Stomach smooth muscle (tissue), 2 donors: ENCODE results near the gene OR51A7.
"Not testable (repeated sequence)": the region's sequence is repeated elsewhere in the genome, so short reads cannot be mapped to it uniquely, and the experiment has no call there.

Source experiments
- H3K27ac ChIP-seq: one replicate; pipeline ENCODE4 v1.7.0; 2013; ENCODE audit warnings: mild to moderate bottlenecking, low read length, inconsistent platforms
- H3K27me3 ChIP-seq, 2 donors: one replicate each; pipeline ENCODE4 v1.7.0; 2013; ENCODE audit warnings: low read length in 2 of 2; ENCODE audit not compliant: insufficient read depth in 2 of 2, control insufficient read depth in 1 of 2
- H3K36me3 ChIP-seq, 2 donors: one replicate each; pipeline ENCODE4 v1.7.0; 2013; ENCODE audit warnings: low read length in 2 of 2; ENCODE audit not compliant: control insufficient read depth in 2 of 2, insufficient read depth in 2 of 2
- H3K4me1 ChIP-seq: one replicate; pipeline ENCODE4 v1.7.0; 2013; ENCODE audit warnings: low read length; ENCODE audit not compliant: control insufficient read depth, insufficient read depth
- H3K4me3 ChIP-seq, 2 donors: one replicate each; pipeline ENCODE4 v1.7.0; 2013; ENCODE audit warnings: low read length in 2 of 2
- H3K9ac ChIP-seq, 2 donors: one replicate each; pipeline ENCODE4 v1.7.0; 2013; ENCODE audit warnings: low read length in 2 of 2, mild to moderate bottlenecking in 1 of 2
- H3K9me3 ChIP-seq, 2 donors: one replicate each; pipeline ENCODE4 v1.7.0; 2013; ENCODE audit warnings: low read length in 2 of 2; ENCODE audit not compliant: control insufficient read depth in 2 of 2
- donor health status: healthy.
- donor health status: Pancreatic carcinoma.

OR51A7 gene

DNA sequence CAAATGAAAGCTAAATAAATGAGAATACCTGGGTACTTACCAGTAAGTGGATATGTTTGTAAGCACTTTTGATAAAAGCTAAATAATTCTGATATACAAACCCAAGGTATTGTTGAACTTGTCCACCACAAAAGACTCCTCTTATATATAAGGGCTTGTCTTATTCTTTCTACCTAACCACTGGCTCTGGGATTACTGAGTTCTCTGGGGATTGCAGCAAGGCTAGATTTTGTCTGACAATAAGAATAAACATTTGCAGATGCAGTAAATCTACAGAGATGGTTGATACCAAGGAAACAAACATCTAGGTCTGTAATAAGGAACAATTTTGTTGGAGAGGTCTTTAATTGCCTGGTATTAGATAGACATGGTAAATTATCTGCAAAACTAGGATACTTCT, 43.9 kb downstream of the OR51A7 start, which contains the start of gene OR51A4:
Gene OR51A4, minus strand, starts transcription at position 101 of the 400 bp plus-strand sequence. CDS start 505 bp downstream, outside the sequence.
- H3K4me1 ChIP-seq = no peaks in the 10 kb centered on the region

DNA sequence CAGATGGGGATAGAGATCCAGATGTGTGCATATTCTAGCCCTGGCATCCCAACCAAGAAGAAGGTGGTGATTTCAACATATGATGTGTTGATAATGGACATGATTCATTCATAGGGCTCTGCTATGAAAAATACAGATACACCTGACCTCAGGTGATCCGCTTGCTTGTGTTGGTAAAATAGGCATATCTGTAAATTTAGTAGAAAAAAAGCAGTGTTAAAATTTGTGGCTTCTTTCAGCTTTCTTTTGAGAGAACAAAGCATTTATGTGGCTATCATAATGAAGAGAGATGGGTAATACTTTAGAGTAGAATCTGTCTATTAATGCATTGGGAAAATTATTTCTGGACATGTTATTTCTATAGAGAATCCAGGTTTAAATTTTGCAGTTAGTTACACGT, 52.0 kb downstream of the OR51A7 start, which contains the start of gene OR51A2:
Gene OR51A2, minus strand, starts transcription at position 101 of the 400 bp plus-strand sequence. Its CDS starts 0 bp downstream, at position 101.
- H3K4me3 ChIP-seq, H3K9ac ChIP-seq, H3K36me3 ChIP-seq, H3K27ac ChIP-seq, H3K4me1 ChIP-seq, H3K9me3 ChIP-seq, H3K27me3 ChIP-seq: not testable (repeated sequence)

More for the DNA sequence above, 43.9 kb downstream of the OR51A7 start, which contains the start of gene OR51A4:
- Histone ChIP-seq H3K4me3 (no peak within 1 kb of the TSS), H3K36me3 (no peaks in the 10 kb centered on the region), H3K27ac (no peak within 1 kb of the TSS), H3K9me3 (no peaks in the 10 kb centered on the region), H3K27me3 (no peaks in the 10 kb centered on the region), H3K9ac (no peak within 1 kb of the TSS)

DNA sequence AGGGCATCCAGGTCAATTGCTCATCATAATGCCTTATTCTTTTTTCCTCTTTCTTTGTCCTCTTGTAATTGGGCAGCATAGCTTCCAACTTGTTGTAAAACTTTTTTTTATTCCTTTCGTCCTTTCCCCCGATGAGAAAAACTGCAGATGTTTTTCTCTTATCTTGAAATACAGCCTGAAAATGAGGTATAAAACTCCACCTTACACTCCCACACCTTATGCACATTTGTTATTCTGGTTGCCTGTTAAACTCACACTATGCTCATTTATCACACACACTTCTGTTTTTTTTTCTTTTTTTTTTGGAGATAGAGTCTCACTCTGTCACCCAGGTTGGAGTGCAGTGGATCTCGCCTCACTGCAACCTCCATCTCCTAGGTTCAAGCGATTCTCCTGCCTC, 53.8 kb downstream of the OR51A7 start:
- no peaks in the 10 kb centered on the region for H3K27me3 ChIP-seq
- no peaks in the 10 kb centered on the region for H3K4me1 ChIP-seq
- no peak overlapping the region for H3K9ac ChIP-seq
- H3K4me3 ChIP-seq = no peak overlapping the region
- no peak overlapping the region for H3K27ac ChIP-seq
- no peaks in the 10 kb centered on the region for H3K9me3 ChIP-seq
- no peaks in the 10 kb centered on the region for H3K36me3 ChIP-seq
